HG02885 (cell line): ENCODE results near the gene HSP90AA1.
"Not testable (repeated sequence)": the region's sequence is repeated elsewhere in the genome, so short reads cannot be mapped to it uniquely, and the experiment has no call there.

ENCODE experiments used
- ATAC-seq: cut with Tn5 transposase; IDR thresholded peaks from one replicate; pipeline ENCODE4 v1.9.1; 2021; ENCODE audit warnings: mild to moderate bottlenecking; ENCODE audit not compliant: unreplicated experiment, poor library complexity

The HSP90AA1 gene

DNA sequence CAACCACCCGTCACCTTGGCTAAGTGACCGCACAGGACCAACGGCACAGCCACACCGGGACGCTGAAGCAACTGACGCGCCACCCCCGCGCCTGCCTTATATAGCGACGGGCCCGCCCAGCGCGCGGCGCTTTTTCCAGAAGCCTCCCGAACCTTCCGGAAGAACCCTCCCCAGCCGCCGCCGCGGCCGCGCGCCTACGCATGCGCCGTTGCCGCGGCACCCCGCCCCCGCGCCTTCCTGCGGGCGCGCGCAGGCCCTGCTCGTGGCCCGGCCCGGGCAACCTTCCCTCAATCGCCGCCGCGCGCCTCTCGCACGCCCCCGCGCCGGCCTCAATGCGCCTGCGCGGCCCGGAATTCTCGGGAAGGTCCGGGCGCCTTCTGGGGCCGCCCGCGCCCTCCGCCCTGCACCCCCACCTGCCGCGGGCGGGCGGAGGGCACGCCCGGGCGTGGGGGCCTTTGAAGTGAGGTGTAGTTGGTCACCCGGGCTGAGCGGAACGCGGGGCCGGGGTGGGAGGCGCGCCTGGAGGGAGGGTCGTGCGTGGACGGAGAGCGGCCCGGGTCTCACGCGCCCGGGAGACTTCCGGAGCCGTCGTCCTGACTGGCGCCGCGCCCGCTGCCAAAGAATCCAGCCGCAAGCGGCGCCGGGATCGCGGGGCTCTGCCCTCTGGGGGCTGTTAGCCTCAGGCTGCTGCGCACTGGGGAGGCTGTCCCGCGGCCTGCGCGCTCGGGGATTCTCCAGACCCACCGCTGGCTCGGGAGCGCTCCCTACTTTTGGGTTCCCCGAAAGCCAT is at the start of gene HSP90AA1:
TSS of gene HSP90AA1 (minus strand) at position 73 of the 790 bp plus-strand sequence. CDS start 666 bp downstream, outside the sequence.
- peak; percentile 80 for ATAC-seq

DNA sequence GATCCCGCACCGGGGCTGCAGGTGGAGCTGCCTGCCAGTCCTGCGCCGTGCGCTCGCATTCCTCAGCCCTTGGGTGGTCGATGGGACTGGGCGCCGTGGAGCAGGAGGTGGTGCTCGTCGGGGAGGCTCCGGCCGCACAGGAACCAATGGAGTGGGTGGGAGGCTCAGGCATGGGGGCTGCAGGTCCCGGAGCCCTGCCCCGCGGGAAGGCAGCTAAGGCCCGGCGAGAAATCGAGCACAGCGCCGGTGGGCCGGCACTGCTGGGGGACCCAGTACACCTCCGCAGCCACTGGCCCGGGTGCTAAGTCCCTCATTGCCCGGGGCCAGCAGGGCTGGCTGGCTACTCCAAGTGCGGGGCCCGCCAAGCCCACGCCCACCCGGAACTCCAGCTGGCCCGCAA is 48.6 kb upstream of the HSP90AA1 start:
- not testable (repeated sequence) for ATAC-seq

DNA sequence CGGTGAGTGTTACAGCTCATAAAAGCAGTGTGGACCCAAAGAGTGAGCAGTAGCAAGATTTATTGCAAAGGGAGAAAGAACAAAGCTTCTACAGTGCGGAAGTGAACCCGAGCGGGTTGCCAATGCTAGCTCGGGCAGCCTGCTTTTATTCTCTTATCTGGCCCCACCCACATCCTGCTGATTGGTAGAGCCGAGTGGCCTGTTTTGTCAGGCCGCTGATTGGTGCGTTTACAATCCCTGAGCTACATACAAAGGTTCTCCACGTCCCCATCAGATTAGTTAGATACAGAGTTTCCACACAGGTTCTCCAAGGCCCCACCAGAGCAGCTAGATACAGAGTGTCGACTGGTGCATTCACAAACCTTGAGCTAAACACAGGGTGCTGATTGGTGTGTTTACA is 47.9 kb upstream of the HSP90AA1 start:
- ATAC-seq, result not testable (repeated sequence)

DNA sequence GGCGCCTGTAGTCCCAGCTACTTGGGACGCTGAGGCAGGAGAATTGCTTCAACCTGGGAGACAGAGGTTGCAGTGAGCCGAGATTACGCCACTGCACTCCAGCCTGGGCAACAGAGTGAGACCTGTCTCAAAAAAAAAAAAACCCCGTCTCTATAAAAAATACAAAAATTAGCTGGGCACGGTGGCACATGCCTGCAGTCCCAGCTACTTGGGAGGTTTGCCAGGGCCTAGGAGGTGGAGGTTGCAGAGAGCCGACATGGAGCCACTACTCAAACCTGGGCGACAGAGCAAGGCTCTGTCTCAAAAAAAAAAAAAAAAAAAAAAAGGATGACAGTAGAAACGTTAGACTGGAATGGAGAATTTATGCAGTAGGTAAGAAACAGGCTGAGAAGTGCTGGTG is 47.2 kb upstream of the HSP90AA1 start:
- not testable (repeated sequence) for ATAC-seq

DNA sequence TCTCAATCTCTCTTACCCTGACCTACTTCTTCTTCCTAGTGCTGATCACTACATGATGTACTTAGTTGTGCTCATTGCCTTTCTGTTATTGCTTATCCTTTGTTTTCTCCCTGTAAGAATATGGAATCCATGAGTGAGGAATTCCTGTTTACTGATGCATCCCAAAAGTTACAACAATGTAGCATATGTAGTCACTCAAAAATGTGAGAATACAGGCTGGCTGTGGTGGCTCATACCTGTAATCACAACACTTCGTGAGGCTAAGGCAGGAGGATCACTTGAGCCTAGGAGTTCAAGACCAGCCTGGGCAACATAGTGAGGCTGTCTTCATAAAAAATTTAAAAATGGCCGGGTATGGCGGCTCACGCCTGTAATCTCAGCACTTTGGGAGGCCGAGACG is 44.9 kb upstream of the HSP90AA1 start:
- ATAC-seq, result no peak

DNA sequence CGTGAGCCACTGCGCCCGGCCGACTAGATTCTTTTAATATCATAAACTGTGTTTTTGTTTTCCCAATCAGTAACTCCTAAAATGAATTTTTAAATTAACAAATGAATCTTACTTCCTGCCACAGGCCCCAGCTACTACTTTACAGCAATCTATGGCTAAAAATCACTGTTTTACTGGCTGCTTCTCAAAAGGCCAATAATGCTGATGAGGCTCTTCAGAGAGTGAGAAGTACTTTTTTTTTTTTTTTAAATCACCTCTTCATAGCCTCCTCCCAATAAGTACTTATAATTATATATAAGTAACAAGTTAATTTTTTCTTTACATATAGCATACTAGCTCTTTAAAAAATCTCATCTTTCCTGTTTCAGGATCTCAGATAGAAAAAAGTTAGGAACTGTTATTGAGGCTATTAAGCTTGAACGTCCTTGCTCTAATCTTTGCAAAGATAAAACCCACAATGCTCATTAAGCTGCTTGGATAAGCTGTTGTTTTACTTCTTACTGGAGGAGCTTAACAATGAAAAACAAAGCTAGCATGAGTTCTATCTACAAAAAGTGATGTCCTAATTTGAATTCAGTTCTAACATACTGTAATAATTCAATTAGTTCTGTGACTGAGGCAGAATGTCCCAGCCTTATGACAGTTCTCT is 40.1 kb upstream of the HSP90AA1 start:
- no peak for ATAC-seq

DNA sequence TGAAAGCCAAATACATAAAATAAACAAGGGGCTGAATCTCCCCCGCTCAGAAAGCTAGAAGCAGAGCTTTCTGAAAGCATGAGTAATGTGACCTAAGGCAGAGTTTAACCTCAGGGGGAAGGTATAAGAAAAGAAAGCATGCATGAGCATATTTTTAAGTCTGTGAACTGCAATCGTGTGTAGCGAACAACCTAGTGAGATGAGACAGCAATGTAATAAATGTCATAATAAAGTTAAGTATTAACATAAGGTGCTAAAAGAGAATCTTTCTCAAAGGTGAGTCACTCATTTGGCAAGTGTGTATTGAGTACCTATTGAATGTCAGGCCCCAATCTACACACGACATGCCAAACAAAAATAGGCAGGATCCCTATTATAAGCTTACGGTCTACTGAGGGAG is 38.7 kb upstream of the HSP90AA1 start:
- no peak for ATAC-seq

DNA sequence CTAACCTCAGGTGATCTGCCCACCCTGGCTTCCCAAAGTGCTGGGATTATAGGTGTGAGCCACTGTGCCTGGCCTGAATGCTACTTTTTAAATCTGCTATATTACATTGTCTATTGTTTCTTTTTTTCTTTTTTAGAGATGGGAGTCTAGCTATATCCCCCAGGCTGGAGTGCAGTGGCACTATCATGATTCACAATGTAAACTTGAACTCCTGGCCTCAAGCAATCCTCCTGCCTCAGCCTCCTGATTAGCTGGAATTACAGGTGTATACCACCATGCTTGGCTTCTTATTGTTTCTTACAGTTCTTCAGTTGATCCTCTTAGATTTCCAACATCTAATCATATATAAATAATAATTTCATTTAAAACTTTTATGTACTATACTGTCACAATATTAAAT is 37.6 kb upstream of the HSP90AA1 start:
- ATAC-seq, result no peak

DNA sequence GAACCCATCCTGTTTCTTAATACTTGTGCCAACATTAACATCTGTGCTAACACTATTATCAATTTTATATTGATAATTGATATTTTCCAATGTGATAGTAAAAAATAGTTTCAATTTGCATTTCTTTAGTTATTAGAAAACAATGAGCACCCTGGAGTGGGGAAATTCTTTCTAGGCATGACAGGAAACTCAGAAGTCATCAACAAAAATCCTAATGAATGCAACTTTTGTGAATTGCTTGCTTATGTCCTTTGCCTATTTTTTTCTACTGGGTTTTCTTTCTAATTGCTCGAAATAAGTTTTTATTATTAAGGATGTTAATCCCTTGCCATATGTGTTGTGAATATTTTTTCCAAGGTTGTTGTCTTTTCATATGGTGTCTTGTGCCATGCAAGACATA is 34.7 kb upstream of the HSP90AA1 start:
- no peak for ATAC-seq

DNA sequence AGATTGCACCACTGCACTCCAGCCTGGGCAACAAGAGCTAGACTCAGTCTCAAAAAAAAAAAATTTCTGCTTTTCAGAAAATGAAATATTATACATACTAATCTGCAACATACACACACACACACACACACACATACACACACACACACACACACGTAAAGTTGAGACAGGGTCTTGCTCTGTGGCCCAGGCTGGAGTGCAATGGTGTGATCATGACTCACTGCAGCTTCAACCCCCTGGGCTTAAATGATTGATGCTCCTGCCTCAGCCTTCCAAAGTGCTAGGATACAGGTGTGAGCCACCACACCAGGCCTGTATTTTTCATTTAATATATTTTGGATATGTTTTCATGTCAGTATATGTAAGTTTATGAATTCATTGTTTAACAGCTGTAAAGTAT is 34.0 kb upstream of the HSP90AA1 start:
- ATAC-seq, result no peak

DNA sequence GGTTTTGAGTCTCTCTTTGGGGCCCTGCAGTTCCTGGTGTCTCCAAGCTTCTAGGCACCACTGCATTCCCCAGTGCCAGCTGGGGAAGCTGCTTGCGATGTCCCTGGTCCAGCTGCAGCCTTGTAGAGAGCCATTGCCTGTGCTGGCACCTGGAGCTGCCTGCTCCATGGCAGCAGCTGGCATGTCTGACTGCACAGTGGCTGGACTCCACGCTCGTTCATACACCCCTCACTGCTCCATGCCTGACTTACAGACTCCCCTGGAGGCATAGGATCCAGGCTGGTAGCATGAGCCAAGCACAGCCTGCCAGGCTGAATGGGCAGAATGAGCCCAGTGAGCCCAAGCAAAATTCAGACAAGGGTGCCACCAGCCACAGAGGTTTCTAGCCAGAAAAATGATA is 31.0 kb upstream of the HSP90AA1 start:
- no peak for ATAC-seq

DNA sequence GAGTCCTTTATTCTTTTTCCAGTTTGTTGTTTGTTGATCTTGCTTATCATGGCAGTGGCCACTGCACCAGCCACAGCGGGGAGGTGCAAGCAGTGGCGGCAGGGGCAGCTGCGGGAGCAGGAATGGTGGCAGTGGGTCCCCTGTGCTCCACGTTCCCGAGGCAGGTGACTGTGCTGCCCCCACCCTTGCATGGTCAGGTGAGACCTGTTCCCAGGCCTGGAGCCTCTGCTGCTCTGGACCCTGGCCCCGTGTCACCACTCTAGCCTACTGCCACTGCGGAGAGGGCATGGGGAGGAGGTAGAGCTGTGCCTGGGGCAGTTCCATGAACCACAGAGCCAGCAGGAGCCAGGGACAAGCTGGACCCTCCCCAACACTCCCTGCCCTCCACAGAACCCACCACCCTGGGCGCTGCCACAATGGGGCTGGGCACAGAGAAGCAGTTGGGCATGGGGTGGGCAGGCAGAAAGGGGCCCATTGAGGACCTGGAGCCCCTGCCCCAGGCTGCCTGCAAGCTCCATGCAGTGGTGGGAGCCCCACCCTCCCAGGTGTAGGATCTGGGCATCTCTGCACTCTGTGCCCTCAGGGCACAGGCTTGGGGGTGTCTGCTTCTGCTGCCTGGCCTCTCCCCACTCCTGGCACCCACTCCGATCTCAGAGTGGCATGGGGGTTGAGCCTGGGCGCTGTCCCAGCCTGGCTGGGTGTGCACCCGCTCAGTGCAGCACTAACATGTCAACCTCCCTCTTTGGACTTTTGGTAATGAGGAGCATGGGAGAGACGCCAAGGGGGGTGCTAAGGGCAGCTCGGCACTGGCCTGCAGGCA is 29.7 kb upstream of the HSP90AA1 start:
- no peak for ATAC-seq

DNA sequence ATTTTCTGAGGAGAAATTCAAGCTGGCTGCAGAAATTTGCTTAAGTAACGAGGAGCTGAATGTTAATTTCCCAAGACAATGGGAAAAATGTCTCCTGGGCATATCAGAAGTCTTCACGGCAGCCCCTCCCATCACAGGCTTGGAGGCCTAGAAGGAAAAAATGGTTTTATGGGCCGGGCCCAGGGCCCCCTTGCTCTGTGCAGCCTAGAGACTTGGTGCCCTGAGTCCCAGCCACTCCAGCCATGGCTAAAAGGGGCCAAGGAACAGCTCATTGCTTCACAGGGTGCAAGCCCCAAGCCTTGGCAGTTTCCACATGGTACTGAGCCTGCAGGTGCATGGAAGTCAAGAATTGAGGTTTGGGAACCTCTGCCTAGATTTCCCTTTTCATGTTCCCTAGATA is 24.3 kb upstream of the HSP90AA1 start:
- no peak for ATAC-seq

DNA sequence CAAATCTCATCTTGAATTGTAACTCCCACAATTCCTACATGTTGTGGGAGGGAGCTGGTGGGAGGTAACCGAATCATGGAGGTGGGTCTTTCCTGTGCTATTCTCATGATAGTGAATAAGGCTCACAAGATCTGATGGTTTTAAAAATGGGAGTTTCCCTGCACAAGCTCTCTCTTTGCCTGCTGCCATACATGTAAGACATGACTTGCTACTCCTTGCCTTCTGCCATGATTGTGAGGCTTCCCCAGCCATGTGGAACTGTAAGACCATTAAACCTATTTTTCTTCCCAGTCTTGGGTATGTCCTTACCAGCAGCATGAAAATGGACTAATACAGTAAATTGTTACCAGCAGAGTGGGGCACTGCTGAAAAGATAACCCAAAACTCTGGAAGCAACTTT is 22.5 kb upstream of the HSP90AA1 start:
- ATAC-seq, result not testable (repeated sequence)

DNA sequence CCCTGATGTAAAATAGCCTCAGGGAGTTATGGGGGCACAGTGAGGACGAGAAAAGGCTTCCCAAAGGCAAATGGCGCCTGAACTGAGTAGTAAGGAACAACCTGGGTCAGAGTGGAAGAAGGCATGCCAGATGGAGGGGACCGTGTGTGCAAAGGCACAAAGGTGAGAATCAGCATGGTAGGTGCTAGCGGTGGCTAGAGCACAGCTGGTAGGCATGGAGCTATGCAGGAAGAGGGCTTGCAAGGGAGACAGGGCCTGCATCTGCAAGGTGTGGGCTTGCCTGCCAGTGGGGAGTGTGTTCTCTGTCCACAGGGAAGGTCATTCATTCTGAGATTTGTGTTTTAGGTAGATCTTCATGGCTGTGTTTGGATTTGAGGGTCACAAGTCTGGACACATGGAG is 18.5 kb upstream of the HSP90AA1 start:
- ATAC-seq, result no peak

DNA sequence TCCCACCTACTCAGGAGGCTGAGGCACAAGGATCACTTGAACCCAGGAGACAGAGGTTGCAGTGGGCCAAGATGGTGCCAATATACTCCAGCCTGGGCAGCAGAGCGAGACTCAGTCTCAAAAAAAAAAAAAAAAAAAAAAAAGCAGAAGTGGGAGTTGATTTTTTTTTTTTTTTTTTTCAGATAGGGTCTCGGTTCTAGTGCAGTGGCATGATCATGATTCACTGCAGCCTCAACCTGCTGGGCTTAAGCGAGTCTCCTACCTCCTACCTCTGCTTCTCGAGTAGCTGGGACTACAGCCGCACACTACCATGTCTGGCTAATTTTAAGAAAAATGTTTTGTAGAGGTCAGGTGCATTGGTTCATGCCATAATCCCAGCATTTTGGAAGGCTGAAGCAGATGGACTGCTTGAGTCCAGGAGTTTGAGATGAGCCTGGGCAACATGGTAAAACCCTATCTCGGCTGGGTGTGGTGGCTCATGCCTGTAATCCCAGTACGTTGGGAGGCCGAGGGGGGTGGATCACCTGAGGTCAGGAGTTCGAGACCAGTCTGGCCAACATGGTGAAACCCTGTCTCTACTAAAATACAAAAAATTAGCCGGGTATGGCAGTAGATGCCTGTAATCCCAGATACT is 16.3 kb upstream of the HSP90AA1 start:
- no peak for ATAC-seq

DNA sequence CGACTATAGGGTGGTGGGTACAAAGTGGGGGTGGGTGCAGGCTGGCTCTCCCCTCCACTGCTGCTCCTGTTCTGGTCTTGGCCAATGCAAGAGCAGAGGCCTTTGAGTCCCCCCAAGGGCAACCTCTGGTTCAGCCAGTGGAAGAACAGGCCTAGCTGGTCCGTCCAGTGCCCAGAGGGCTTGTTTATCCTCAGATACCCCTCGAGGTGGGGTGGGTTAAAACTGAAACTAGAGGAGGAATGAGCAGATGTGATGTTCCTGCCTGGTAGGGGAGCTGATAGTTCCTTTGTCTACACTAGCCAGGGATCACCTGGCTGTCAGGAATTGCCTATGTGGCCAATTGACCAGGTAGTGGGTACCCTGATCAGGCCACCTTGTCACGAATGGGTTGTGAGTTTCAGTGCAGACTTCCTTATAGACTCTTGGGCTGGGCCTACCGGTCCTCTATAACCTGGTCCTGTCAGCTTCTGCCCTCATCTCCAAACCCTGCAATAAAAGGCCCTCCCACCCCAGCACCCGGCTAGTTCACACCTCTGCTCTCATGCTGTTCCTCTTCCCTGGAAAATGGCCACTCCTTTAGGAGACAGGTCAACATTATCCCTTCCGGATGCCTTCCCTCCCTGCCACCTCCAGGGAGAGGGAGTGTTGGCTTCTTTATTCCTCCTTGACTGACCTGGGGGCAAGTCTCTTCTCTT is 10.7 kb upstream of the HSP90AA1 start:
- ATAC-seq, result no peak

DNA sequence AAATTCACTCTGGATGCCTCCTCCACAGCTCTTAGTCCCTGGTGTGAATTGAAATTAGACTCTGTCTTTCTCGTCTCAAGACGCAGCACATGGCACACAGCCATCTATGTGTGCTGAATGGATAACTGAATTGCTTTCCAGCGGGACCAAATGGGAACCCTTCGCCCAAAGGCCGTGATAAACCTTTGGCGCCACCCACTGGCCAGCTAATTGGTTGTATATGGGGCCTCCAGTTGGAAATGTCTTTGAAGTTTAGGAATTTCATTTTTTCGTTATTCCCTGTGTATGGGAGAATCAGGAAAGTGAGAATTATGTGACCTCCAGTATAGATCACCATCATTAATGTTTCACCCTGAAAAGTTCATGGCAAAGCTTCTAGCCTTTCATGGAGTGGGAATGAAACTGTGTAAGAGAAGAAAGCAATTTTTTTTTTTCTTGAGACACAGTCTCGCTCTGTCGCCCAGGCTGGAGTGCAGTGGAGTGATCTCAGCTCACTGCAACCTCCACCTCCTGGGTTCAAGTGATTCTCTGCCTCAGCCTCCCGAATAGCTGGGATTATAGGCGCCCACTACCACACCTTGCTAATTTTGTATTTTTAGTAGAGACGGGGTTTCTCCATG is 9.8 kb upstream of the HSP90AA1 start:
- ATAC-seq, result no peak

DNA sequence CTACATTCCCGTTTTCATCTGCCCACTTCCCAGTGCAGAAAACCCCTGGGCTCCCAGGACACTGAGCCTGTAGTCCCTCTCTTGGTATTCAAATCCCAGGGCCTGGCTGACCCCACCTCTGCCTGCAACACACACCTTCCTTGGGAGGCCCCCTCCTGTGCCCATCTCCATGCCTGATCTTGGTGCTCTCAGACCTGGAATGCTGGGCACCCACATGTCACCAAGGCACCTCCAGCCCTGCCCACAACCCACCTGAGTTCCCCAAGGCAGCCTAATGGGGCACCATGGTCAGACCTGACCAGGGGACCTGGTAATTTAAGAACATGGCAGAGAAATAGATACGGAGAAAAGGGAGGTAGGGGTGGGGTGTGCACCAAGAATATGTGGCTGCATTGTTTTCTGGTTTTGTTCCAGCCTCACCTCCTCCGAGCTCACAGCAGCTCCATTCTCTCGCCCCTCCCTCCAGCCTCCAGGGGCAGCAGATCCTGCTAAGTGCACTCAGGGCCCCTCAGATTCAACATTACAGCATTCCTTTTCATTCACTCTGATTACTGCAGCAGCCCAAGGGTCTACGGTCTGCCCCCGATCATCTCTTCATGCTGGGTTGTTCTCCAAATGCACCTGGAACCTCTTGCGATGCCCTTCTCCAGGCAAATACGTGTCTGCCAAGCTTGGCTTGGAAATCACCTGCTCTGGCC is 9.2 kb upstream of the HSP90AA1 start:
- no peak for ATAC-seq
